H1 (cell line): ENCODE measurements around the gene LCP1. TPM values are rescaled to one million over a fixed set of nuclear protein-coding genes. Genes with fewer than 3 reads are reported as not detected.

ENCODE experiments used
- CTCF ChIA-PET: fragments of 300-600 bp; sonication (Branson Sonifier 250); formaldehyde crosslinking; loops from one replicate; lab custom pipeline; 2021; ENCODE audit not compliant: partially characterized antibody; lab: Charles Lee
- POLR2A ChIA-PET: fragments of 300-600 bp; sonication (Branson Sonifier 250); formaldehyde crosslinking; loops from one replicate; lab custom pipeline; 2021; ENCODE audit warnings: inconsistent platforms; ENCODE audit not compliant: partially characterized antibody; lab: Charles Lee
- DNase-seq, 2 experiments: peaks; one replicate each; pipeline versions ENCODE4 v3.0.0 to v3.0.0-alpha.2; 2010 to 2022; ENCODE audit warnings: low spot score in 2 of 2, low read depth in 1 of 2, mixed read lengths in 1 of 2
- FAIRE-seq: peaks from 2 replicates; lab custom pipeline; 2011; peaks lifted over from hg19 to GRCh38; lab: Jason Lieb, UNC
- H2AFZ ChIP-seq: 2 replicates; pipeline ENCODE4 v1.8.1; 2012; ENCODE audit warnings: low read length, inconsistent platforms
- H2AK5ac ChIP-seq: 2 replicates; pipeline ENCODE4 v1.6.1; 2013; ENCODE audit warnings: low read depth, low read length
- H2BK120ac ChIP-seq: replicated peaks from 2 replicates; pipeline ENCODE3; 2013; ENCODE audit warnings: low read depth, low read length, inconsistent platforms
- H2BK12ac ChIP-seq: 2 replicates; pipeline ENCODE4 v1.6.1; 2013; ENCODE audit warnings: low read depth, low read length
- H2BK15ac ChIP-seq: 2 replicates; pipeline ENCODE4 v1.6.1; 2013; ENCODE audit warnings: low read length
- H2BK20ac ChIP-seq: 2 replicates; pipeline ENCODE4 v1.6.1; 2013; ENCODE audit warnings: low read length
- H2BK5ac ChIP-seq: 2 replicates; pipeline ENCODE4 v1.6.1; 2013; ENCODE audit warnings: low read depth, low read length
- H3K14ac ChIP-seq: 2 replicates; pipeline ENCODE4 v1.6.1; 2013; ENCODE audit warnings: inconsistent platforms; ENCODE audit not compliant: insufficient read length
- H3K18ac ChIP-seq: 2 replicates; pipeline ENCODE4 v1.6.1; 2013; ENCODE audit warnings: low read length; ENCODE audit errors: extremely low read depth
- H3K23ac ChIP-seq: 2 replicates; pipeline ENCODE4 v1.6.1; 2013; ENCODE audit warnings: inconsistent platforms; ENCODE audit not compliant: insufficient read length
- H3K23me2 ChIP-seq: 2 replicates; pipeline ENCODE4 v1.6.1; 2013; ENCODE audit warnings: low read depth, low read length
- H3K27ac ChIP-seq: 2 replicates; pipeline ENCODE4 v1.6.1; 2011; ENCODE audit warnings: low read depth, low read length, inconsistent platforms
- H3K27me3 ChIP-seq, 4 experiments: replicated peaks in 1 of 4; 1 replicate in 1 of 4; 2 replicates in 3 of 4; pipeline versions ENCODE4 v1.6.1 to v1.8.1; 2011 to 2013; ENCODE audit warnings: low read length in 3 of 4, mild to moderate bottlenecking in 3 of 4, inconsistent platforms in 2 of 4, mixed read lengths in 2 of 4, moderate library complexity in 1 of 4; ENCODE audit not compliant: control insufficient read depth in 3 of 4, insufficient read depth in 3 of 4; ENCODE audit errors: extremely low read depth in 1 of 4
- H3K36me3 ChIP-seq, 4 experiments: 2 replicates each; pipeline versions ENCODE4 v1.6.1 to v1.8.1; 2011 to 2013; ENCODE audit warnings: mild to moderate bottlenecking in 4 of 4, low read length in 3 of 4, moderate library complexity in 2 of 4, control low read depth in 1 of 4, inconsistent platforms in 1 of 4; ENCODE audit not compliant: insufficient read depth in 4 of 4, control insufficient read depth in 2 of 4
- H3K4ac ChIP-seq: replicated peaks from 2 replicates; pipeline ENCODE3; 2013; ENCODE audit warnings: low read length, low read depth, mixed read lengths, inconsistent platforms; ENCODE audit not compliant: insufficient read length
- H3K4me1 ChIP-seq, 4 experiments: replicated peaks in 1 of 4; 1 replicate in 1 of 4; 2 replicates in 3 of 4; pipeline versions ENCODE4 v1.6.1 to v1.8.1; 2011 to 2013; ENCODE audit warnings: low read length in 3 of 4, inconsistent platforms in 2 of 4, mixed read lengths in 1 of 4; ENCODE audit not compliant: insufficient read depth in 4 of 4, control insufficient read depth in 3 of 4
- H3K4me2 ChIP-seq, 2 experiments: 2 replicates each; pipeline versions ENCODE4 v1.6.1 to v1.8.1; 2011 to 2013; ENCODE audit warnings: low read depth in 2 of 2, low read length in 2 of 2, control low read depth in 1 of 2, inconsistent platforms in 1 of 2, mild to moderate bottlenecking in 1 of 2; ENCODE audit not compliant: insufficient read depth in 1 of 2
- H3K4me3 ChIP-seq, 4 experiments: fragments of 200-600, 300-600 bp in 1 of 4; sonication (generic), shearing (Covaris generic), sonication (Bioruptor Twin) in 1 of 4; 2 replicates each; pipeline versions ENCODE4 v1.5.1 to v1.8.1; 2011 to 2016; ENCODE audit warnings: low read length in 4 of 4, low read depth in 3 of 4, control low read depth in 2 of 4, inconsistent platforms in 2 of 4, mild to moderate bottlenecking in 2 of 4, mixed read lengths in 1 of 4, moderate library complexity in 1 of 4; ENCODE audit not compliant: insufficient read depth in 2 of 4; ENCODE audit errors: extremely low read depth in 1 of 4
- H3K56ac ChIP-seq: replicated peaks from 2 replicates; pipeline ENCODE3; 2013; ENCODE audit warnings: low read depth, mild to moderate bottlenecking, mixed read lengths, low read length, inconsistent platforms; ENCODE audit not compliant: insufficient read length
- H3K79me1 ChIP-seq: 2 replicates; pipeline ENCODE4 v1.6.1; 2013; ENCODE audit warnings: low read depth, low read length, control low read depth
- H3K79me2 ChIP-seq, 2 experiments: 2 replicates each; pipeline versions ENCODE4 v1.6.1 to v1.8.1; 2012 to 2013; ENCODE audit warnings: low read length in 2 of 2, mild to moderate bottlenecking in 2 of 2, inconsistent platforms in 1 of 2; ENCODE audit not compliant: insufficient read depth in 2 of 2, control insufficient read depth in 1 of 2
- H3K9ac ChIP-seq, 4 experiments: replicated peaks in 1 of 4; 1 replicate in 1 of 4; 2 replicates in 3 of 4; pipeline versions ENCODE4 v1.6.1 to v1.8.1; 2011 to 2013; ENCODE audit warnings: low read depth in 3 of 4, low read length in 3 of 4, control low read depth in 2 of 4, mild to moderate bottlenecking in 2 of 4, moderate library complexity in 2 of 4, inconsistent platforms in 1 of 4; ENCODE audit errors: extremely low read depth in 1 of 4
- H3K9me3 ChIP-seq, 2 experiments: 2 replicates each; pipeline versions ENCODE4 v1.6.1 to v1.8.1; 2012 to 2013; ENCODE audit warnings: mild to moderate bottlenecking in 2 of 2, moderate library complexity in 2 of 2, control low read depth in 1 of 2, inconsistent platforms in 1 of 2, low read depth in 1 of 2, low read length in 1 of 2, mixed read lengths in 1 of 2; ENCODE audit not compliant: insufficient read depth in 2 of 2
- H4K20me1 ChIP-seq, 2 experiments: replicated peaks in 1 of 2; 2 replicates each; pipeline versions ENCODE3 to v1.8.1; 2011 to 2013; ENCODE audit warnings: inconsistent platforms in 2 of 2, low read length in 2 of 2, mild to moderate bottlenecking in 1 of 2; ENCODE audit not compliant: insufficient read depth in 2 of 2, control insufficient read depth in 1 of 2
- H4K5ac ChIP-seq: 2 replicates; pipeline ENCODE4 v1.6.1; 2013; ENCODE audit warnings: low read length, low read depth, mixed read lengths, inconsistent platforms; ENCODE audit not compliant: insufficient read length
- H4K8ac ChIP-seq: 2 replicates; pipeline ENCODE4 v1.8.0; 2013; ENCODE audit warnings: mild to moderate bottlenecking, moderate library complexity, low read length, inconsistent platforms; ENCODE audit not compliant: insufficient read depth; ENCODE audit errors: extremely low read depth
- H4K91ac ChIP-seq: replicated peaks from 2 replicates; pipeline ENCODE3; 2013; ENCODE audit warnings: low read length, mixed read lengths, inconsistent platforms; ENCODE audit not compliant: insufficient read length
- CBX8 ChIP-seq: fragments of 300-800, 300-1000 bp; sonication (generic); IDR thresholded peaks from 2 replicates; pipeline ENCODE4 v1.7.1; 2016; ENCODE audit warnings: low read depth, low read length, borderline replicate concordance
- CHD1 ChIP-seq: IDR thresholded peaks from 2 replicates; pipeline ENCODE4 v1.6.1; 2012; ENCODE audit warnings: low read depth, low read length, improper control_type of control experiment
- GTF2F1 ChIP-seq: IDR thresholded peaks from 2 replicates; pipeline ENCODE4 v1.6.1; 2012; ENCODE audit warnings: low read depth, low read length, improper control_type of control experiment, borderline replicate concordance
- HDAC2 ChIP-seq, 2 experiments: fragments of 300-600 bp in 1 of 2; sonication (generic) in 1 of 2; IDR thresholded peaks; 2 replicates each; pipeline ENCODE4 v1.6.1; 2011 to 2012; ENCODE audit warnings: low read depth in 2 of 2, low read length in 2 of 2, mild to moderate bottlenecking in 2 of 2, moderate library complexity in 2 of 2, borderline replicate concordance in 1 of 2, inconsistent platforms in 1 of 2
- MAFK ChIP-seq: IDR thresholded peaks from 2 replicates; pipeline ENCODE4 v1.6.1; 2012; ENCODE audit warnings: low read depth, mild to moderate bottlenecking, improper control_type of control experiment, low read length
- MAX ChIP-seq: IDR thresholded peaks from 2 replicates; pipeline ENCODE4 v1.6.1; 2012; ENCODE audit warnings: inconsistent platforms
- RNF2 ChIP-seq: fragments of 200-900, 300-1000 bp; sonication (generic); IDR thresholded peaks from 2 replicates; pipeline ENCODE4 v1.7.1; 2016; ENCODE audit warnings: borderline replicate concordance, low read depth, mild to moderate bottlenecking, antibody characterized with exemption, low read length; ENCODE audit not compliant: poor library complexity, severe bottlenecking; ENCODE audit errors: missing control alignments
- SIN3A ChIP-seq, 2 experiments: IDR thresholded peaks in 1 of 2; conservative IDR thresholded peaks in 1 of 2; 2 replicates each; pipeline ENCODE4 v1.6.1; 2011 to 2012; ENCODE audit warnings: low read length in 2 of 2, improper control_type of control experiment in 1 of 2, low read depth in 1 of 2, mild to moderate bottlenecking in 1 of 2
- SIRT6 ChIP-seq: IDR thresholded peaks from one replicate; pipeline ENCODE4 v1.7.1; 2012; ENCODE audit warnings: low read length, inconsistent platforms
- SRF ChIP-seq: IDR thresholded peaks from 2 replicates; pipeline ENCODE4 v1.6.1; 2011; ENCODE audit warnings: mild to moderate bottlenecking, low read depth, low read length, moderate library complexity
- TBP ChIP-seq: IDR thresholded peaks from 2 replicates; pipeline ENCODE4 v1.6.1; 2011; ENCODE audit warnings: low read depth, low read length, improper control_type of control experiment
- TCF12 ChIP-seq: IDR thresholded peaks from 2 replicates; pipeline ENCODE4 v1.6.1; 2011; ENCODE audit warnings: low read depth, mild to moderate bottlenecking, low read length
- TEAD4 ChIP-seq: IDR thresholded peaks from 2 replicates; pipeline ENCODE4 v1.6.1; 2012; ENCODE audit warnings: low read depth, low read length, inconsistent platforms, mixed read lengths
- WGBS, 2 experiments: shearing (Covaris generic) in 1 of 2; methylation state at CpG; one replicate each; pipeline versions ENCODE4 v1.1.6 to v1.1.7; 2013 to 2015; ENCODE audit warnings: low lambda C conversion rate in 2 of 2, mixed read lengths in 2 of 2, inconsistent platforms in 1 of 2, low coverage in 1 of 2, missing lambda C conversion rate in 1 of 2; ENCODE audit not compliant: insufficient replicate concordance in 2 of 2, insufficient coverage in 1 of 2, insufficient read length in 1 of 2; ENCODE audit errors: extremely low coverage in 1 of 2, missing lambda C conversion rate in 1 of 2; 5-methylcytosine and 5-hydroxymethylcytosine counted together
- polyA plus RNA-seq, 7 experiments: library from polyadenylated mRNA; depleted of rRNA in 3 of 7; stranded (reverse) in 5 of 7; unstranded in 2 of 7; fragments of >200 nt in 5 of 7; fragments of 200-250 nt in 2 of 7; gene quantifications; 1 replicate in 5 of 7; 2 replicates in 1 of 7; 4 replicates in 1 of 7; pipeline versions ENCODE4 v1.2.1 to v1.2.3, GENCODE V29; 2011 to 2013; ENCODE audit warnings: missing spikeins in 2 of 7, mixed read lengths in 2 of 7
- total RNA-seq: library from RNA; stranded (reverse); fragmentation: NEBNext Ultra II Directional; extraction: Animal tissue kit (Norgen Biotek cat#: 25700); gene quantifications from 2 replicates; pipeline ENCODE4 v1.2.1, GENCODE V29; 2021

The LCP1 gene
- total and polyA plus RNA-seq, 2 of the 8 experiments (the other 6 are each of a cell fraction or from before 2014, with no cell fraction given): 0.65 to 4.3 TPM

GRCh38 chr13:46202188-46202795, 20.3 kb upstream of the LCP1 start:
- no peak overlapping the region for H2BK5ac ChIP-seq
- no peak overlapping the region for H3K18ac ChIP-seq
- H2BK12ac ChIP-seq: no peak overlapping the region
- no peak overlapping the region for H2AK5ac ChIP-seq
- H3K36me3 ChIP-seq: no peaks in the 10 kb centered on the region
- no peak for TF ChIP-seq MAX
- TF ChIP-seq MAFK: no peak
- TF ChIP-seq TCF12: no peak
- TF ChIP-seq HDAC2 (IDR thresholded peaks at IDR 0.05; ENCODE audit: borderline replicate concordance in 1 of 2, low read depth in 2 of 2, low read length in 2 of 2): no peak
- no peak for TF ChIP-seq SRF
- no peak for TF ChIP-seq CBX8
- TF ChIP-seq TEAD4: no peak
- no peak for TF ChIP-seq SIN3A (conservative IDR thresholded peaks at IDR 0.05 in 1 of 2, IDR thresholded peaks at IDR 0.05 in 1 of 2; ENCODE audit: low read depth in 1 of 2, low read length in 2 of 2)
- no peak for TF ChIP-seq CHD1
- no peak for TF ChIP-seq RNF2
- TF ChIP-seq TBP: no peak
- no peak for TF ChIP-seq GTF2F1
- no peak for TF ChIP-seq SIRT6
- no peak for DNase-seq
- no peak overlapping the region for H3K23ac ChIP-seq
- no peaks in the 10 kb centered on the region for H3K9me3 ChIP-seq
- H3K14ac ChIP-seq: no peak overlapping the region
- no peak overlapping the region for H2BK20ac ChIP-seq
- ChIA-PET POLR2A (no interaction called here), CTCF (no interaction called here)
- no peak overlapping the region for H3K4me3 ChIP-seq
- H3K27me3 ChIP-seq: no peaks in the 10 kb centered on the region
- H3K4me1 ChIP-seq: no peaks in the 10 kb centered on the region
- WGBS, 2 experiments: 93% methylated on average over 3 of the region's 3 CpGs; no CpG with 5 or more reads in 1 of the 2 experiments
- H3K4ac ChIP-seq: no peak overlapping the region
- H2BK15ac ChIP-seq: no peak overlapping the region
- no peak overlapping the region for H4K5ac ChIP-seq
- H3K79me2 ChIP-seq: no peaks in the 10 kb centered on the region
- no peak overlapping the region for H3K9ac ChIP-seq
- no peaks in the 10 kb centered on the region for H3K79me1 ChIP-seq
- no peak overlapping the region for H4K8ac ChIP-seq
- no peaks in the 10 kb centered on the region; the same call in 1 of the 2 replicates for H3K23me2 ChIP-seq
- H2BK120ac ChIP-seq: no peak overlapping the region
- no peak overlapping the region for H4K91ac ChIP-seq
- H4K20me1 ChIP-seq: no peaks in the 10 kb centered on the region
- H3K56ac ChIP-seq: no peak overlapping the region
- H3K4me2 ChIP-seq: no peak overlapping the region
- no peak overlapping the region for H2AFZ ChIP-seq
- H3K27ac ChIP-seq: no peak overlapping the region
- no peak for FAIRE-seq
